GM23338 (cell line): ENCODE data around the gene DDI2. TPM values are rescaled to one million over a fixed set of nuclear protein-coding genes. Genes with fewer than 3 reads are reported as not detected.

Experiments used
- ATAC-seq: fragments of 200-7000 bp; cut with Tn5 transposase; 3 replicates; pipeline ENCODE4 v1.9.1; 2020
- DNase-seq: peaks from one replicate; pipeline ENCODE4 v3.0.0-alpha.2; 2015; ENCODE audit warnings: low spot score
- H2AFZ ChIP-seq: fragments of 200-600 bp; sonication (generic); 2 replicates; pipeline ENCODE4 v1.8.0; 2016; ENCODE audit warnings: antibody characterized with exemption, mild to moderate bottlenecking, moderate library complexity
- H3F3A ChIP-seq: fragments of 200-600 bp; sonication (generic); replicated peaks from 2 replicates; pipeline ENCODE4 v1.8.0; 2017; ENCODE audit warnings: antibody characterized with exemption, mixed run types, low read depth
- H3K27ac ChIP-seq: fragments of 200-600 bp; sonication (generic); 2 replicates; pipeline ENCODE4 v1.6.1; 2016; ENCODE audit warnings: low read depth
- H3K27me3 ChIP-seq: fragments of 200-600 bp; sonication (generic); 2 replicates; pipeline ENCODE4 v1.8.0; 2016; ENCODE audit warnings: mild to moderate bottlenecking, mixed run types, moderate library complexity; ENCODE audit not compliant: insufficient read depth
- H3K36me3 ChIP-seq: fragments of 200-600 bp; sonication (generic); 2 replicates; pipeline ENCODE4 v1.8.0; 2016; ENCODE audit warnings: mild to moderate bottlenecking; ENCODE audit not compliant: insufficient read depth
- H3K4me1 ChIP-seq: fragments of 200-600 bp; sonication (generic); 2 replicates; pipeline ENCODE4 v1.8.0; 2016; ENCODE audit warnings: mild to moderate bottlenecking, moderate library complexity; ENCODE audit not compliant: insufficient read depth
- H3K4me2 ChIP-seq: fragments of 200-600 bp; sonication (generic); 2 replicates; pipeline ENCODE4 v1.7.1; 2017; ENCODE audit warnings: mixed run types
- H3K4me3 ChIP-seq: fragments of 200-600 bp; sonication (generic); 2 replicates; pipeline ENCODE4 v1.6.1; 2016; ENCODE audit warnings: mixed run types
- H3K79me2 ChIP-seq: fragments of 200-600 bp; sonication (generic); replicated peaks from 2 replicates; pipeline ENCODE4 v1.8.0; 2017; ENCODE audit warnings: mild to moderate bottlenecking; ENCODE audit not compliant: insufficient read depth
- H3K9me2 ChIP-seq: fragments of 200-600 bp; sonication (generic); 2 replicates; pipeline ENCODE4 v1.8.0; 2017; ENCODE audit not compliant: insufficient read depth
- H4K20me1 ChIP-seq: fragments of 200-600 bp; sonication (generic); replicated peaks from 2 replicates; pipeline ENCODE4 v1.8.0; 2017; ENCODE audit warnings: mild to moderate bottlenecking; ENCODE audit not compliant: insufficient read depth
- H3K27ac Mint-ChIP-seq: 2 replicates; pipeline ENCODE4 v1.8.0; 2020; ENCODE audit warnings: inconsistent platforms, mild to moderate bottlenecking, moderate library complexity, mixed read lengths
- H3K27me3 Mint-ChIP-seq: 3 replicates; pipeline ENCODE4 v1.8.0; 2022; ENCODE audit warnings: low read depth, mild to moderate bottlenecking, moderate library complexity, mixed read lengths, inconsistent platforms; ENCODE audit not compliant: insufficient read depth, poor library complexity
- H3K36me3 Mint-ChIP-seq: 3 replicates; pipeline ENCODE4 v1.8.0; 2021; ENCODE audit warnings: low read depth, mild to moderate bottlenecking, inconsistent platforms, moderate library complexity, mixed read lengths
- H3K4me1 Mint-ChIP-seq: 3 replicates; pipeline ENCODE4 v1.8.0; 2020; ENCODE audit warnings: mild to moderate bottlenecking, inconsistent platforms, mixed read lengths
- H3K4me3 Mint-ChIP-seq: 3 replicates; pipeline ENCODE4 v1.8.0; 2021; ENCODE audit warnings: moderate library complexity, mild to moderate bottlenecking, inconsistent platforms, mixed read lengths
- H3K9me3 Mint-ChIP-seq: 3 replicates; pipeline ENCODE4 v1.8.0; 2020; ENCODE audit warnings: moderate library complexity, mild to moderate bottlenecking, inconsistent platforms, mixed read lengths
- CREB1 ChIP-seq: fragments of 250-450 bp; sonication (Bioruptor Pico); IDR thresholded peaks from 2 replicates; pipeline ENCODE4 v1.5.0; 2020; ENCODE audit warnings: low read depth, mild to moderate bottlenecking, moderate library complexity
- ETS1 ChIP-seq: IDR thresholded peaks from 2 replicates; pipeline ENCODE4 v1.6.1; 2016; ENCODE audit warnings: antibody characterized with exemption
- EZH2 ChIP-seq: fragments of 200-600 bp; sonication (generic); IDR thresholded peaks from one replicate; pipeline ENCODE4 v1.8.0; 2017; ENCODE audit warnings: antibody characterized with exemption, mild to moderate bottlenecking, low read depth; ENCODE audit not compliant: unreplicated experiment
- EZH2phosphoT487 ChIP-seq: fragments of 200-600 bp; sonication (generic); IDR thresholded peaks from one replicate; pipeline ENCODE4 v1.8.1; 2018; ENCODE audit warnings: antibody characterized with exemption; ENCODE audit not compliant: unreplicated experiment
- JUNB ChIP-seq: IDR thresholded peaks from one replicate; pipeline ENCODE4 v1.6.1; 2016; ENCODE audit warnings: antibody characterized with exemption; ENCODE audit not compliant: unreplicated experiment
- NANOG ChIP-seq: IDR thresholded peaks from 2 replicates; pipeline ENCODE4 v1.6.1; 2016; ENCODE audit warnings: antibody characterized with exemption, borderline replicate concordance
- POLR2AphosphoS5 ChIP-seq: IDR thresholded peaks from 2 replicates; pipeline ENCODE4 v1.6.1; 2016; ENCODE audit warnings: antibody characterized with exemption, low read depth
- REST ChIP-seq: IDR thresholded peaks from one replicate; pipeline ENCODE4 v1.6.1; 2018; ENCODE audit warnings: antibody characterized with exemption; ENCODE audit not compliant: unreplicated experiment
- STAT1 ChIP-seq: IDR thresholded peaks from one replicate; pipeline ENCODE4 v1.6.1; 2016; ENCODE audit warnings: antibody characterized with exemption; ENCODE audit not compliant: unreplicated experiment
- ZNF114 ChIP-seq: fragments of 250-450 bp; sonication (Bioruptor Pico); IDR thresholded peaks from 2 replicates; pipeline ENCODE4 v1.5.0; 2020; ENCODE audit warnings: mild to moderate bottlenecking, moderate library complexity
- ZNF331 ChIP-seq: fragments of 250-450 bp; sonication (Bioruptor Pico); IDR thresholded peaks from 2 replicates; pipeline ENCODE4 v1.5.0; 2020; ENCODE audit warnings: low read depth, mild to moderate bottlenecking, moderate library complexity
- ZNF462 ChIP-seq: fragments of 250-450 bp; sonication (Bioruptor Pico); IDR thresholded peaks from 2 replicates; pipeline ENCODE4 v1.5.0; 2020; ENCODE audit warnings: mild to moderate bottlenecking, moderate library complexity
- polyA plus RNA-seq: library from polyadenylated mRNA; unstranded; fragments of >200 nt; fragmentation: Nextera tagmentation; extraction: Ambion mirVana; gene quantifications from 2 replicates; pipeline ENCODE4 v1.2.1, GENCODE V29; 2016
- total RNA-seq: library from RNA; depleted of rRNA; stranded (reverse); fragments of >200 nt; shearing (Covaris generic); gene quantifications from 2 replicates; pipeline ENCODE4 v1.2.3, GENCODE V29; 2014

The DDI2 gene
- total and polyA plus RNA-seq, 2 experiments from 2014 or later: 8.0 to 43.3 TPM

GRCh38 chr1:15687446-15687845, 70.2 kb downstream of the DDI2 start:
- no peaks in the 10 kb centered on the region for H3K9me3 Mint-ChIP-seq
- Histone ChIP-seq H3K4me3 (no peak overlapping the region), H3K4me1 (peaks cover 10% of the 10 kb centered on the region)

GRCh38 chr1:15690317-15690716, 73.1 kb downstream of the DDI2 start:
- Histone ChIP-seq H2AFZ (no peak overlapping the region), H3K36me3 (no peaks in the 10 kb centered on the region), H4K20me1 (peaks cover 15% of the 10 kb centered on the region), H3K4me3 (no peak overlapping the region), H3K9me2 (no peaks in the 10 kb centered on the region), H3K4me1 (peaks cover 6% of the 10 kb centered on the region), H3K27ac (no peak overlapping the region), H3F3A (0 out of 2 replicates have a peak, but pooled peaks cover 4% of the 10 kb centered on the region), H3K79me2 (peaks cover 71% of the 10 kb centered on the region), H3K27me3 (no peaks in the 10 kb centered on the region), H3K4me2 (no peak overlapping the region)
- Mint-ChIP-seq H3K4me1 (peaks cover 5% of the 10 kb centered on the region; the same call in 2 of the 3 replicates), H3K27me3 (peaks cover 7% of the 10 kb centered on the region), H3K9me3 (no peaks in the 10 kb centered on the region), H3K36me3 (0 out of 3 replicates have a peak, but pooled peaks cover 5% of the 10 kb centered on the region), H3K4me3 (no peak overlapping the region), H3K27ac (no peak overlapping the region)
- no peak for ATAC-seq
- no peak for DNase-seq
- TF ChIP-seq REST (no peak), STAT1 (no peak), ZNF114 (CRISPR knock-in tag) (no peak), ETS1 (no peak), CREB1 (CRISPR knock-in tag) (no peak), EZH2 (no peak), POLR2AphosphoS5 (no peak), JUNB (no peak), NANOG (no peak), ZNF462 (no peak), EZH2phosphoT487 (no peak), ZNF331 (CRISPR knock-in tag) (no peak)

More at GRCh38 chr1:15687446-15687845, 70.2 kb downstream of the DDI2 start:
- Histone ChIP-seq H3F3A (0 out of 2 replicates have a peak, but pooled peaks cover 7% of the 10 kb centered on the region), H3K27ac (no peak overlapping the region), H2AFZ (no peak overlapping the region), H3K4me2 (no peak overlapping the region), H3K79me2 (peaks cover 65% of the 10 kb centered on the region), H4K20me1 (peaks cover 15% of the 10 kb centered on the region), H3K9me2 (no peaks in the 10 kb centered on the region), H3K27me3 (no peaks in the 10 kb centered on the region), H3K36me3 (no peaks in the 10 kb centered on the region)
- Mint-ChIP-seq H3K36me3 (0 out of 3 replicates have a peak, but pooled peaks cover 5% of the 10 kb centered on the region), H3K4me3 (no peak overlapping the region), H3K27ac (no peak overlapping the region), H3K4me1 (peaks cover 12% of the 10 kb centered on the region), H3K27me3 (peaks cover 7% of the 10 kb centered on the region)
- no peak for TF ChIP-seq STAT1
- ATAC-seq (no peak), DNase-seq (no peak)
